Mesodermal cell (in vitro differentiated cells): ENCODE data around the gene CLIC1.
"Not testable (repeated sequence)": the region's sequence is repeated elsewhere in the genome, so short reads cannot be mapped to it uniquely, and the experiment has no call there.

Experiments
- H3K27ac ChIP-seq: 2 replicates; pipeline ENCODE4 v1.7.0; 2013; ENCODE audit warnings: mild to moderate bottlenecking, low read depth, low read length, moderate library complexity; ENCODE audit not compliant: severe bottlenecking
- H3K36me3 ChIP-seq: 2 replicates; pipeline ENCODE4 v1.7.1; 2013; ENCODE audit warnings: mild to moderate bottlenecking, low read length, moderate library complexity; ENCODE audit not compliant: control insufficient read depth, insufficient read depth
- H3K4me1 ChIP-seq: one replicate; pipeline ENCODE4 v1.7.1; 2013; ENCODE audit warnings: mild to moderate bottlenecking, low read length; ENCODE audit not compliant: insufficient read depth, control insufficient read depth, poor library complexity, severe bottlenecking
- H3K4me3 ChIP-seq: 2 replicates; pipeline ENCODE4 v1.7.0; 2013; ENCODE audit warnings: low read length, control low read depth, mild to moderate bottlenecking; ENCODE audit not compliant: insufficient read depth, poor library complexity, severe bottlenecking; ENCODE audit errors: extremely low read depth
- H3K9me3 ChIP-seq: 2 replicates; pipeline ENCODE4 v1.7.1; 2013; ENCODE audit warnings: mild to moderate bottlenecking, low read length, moderate library complexity; ENCODE audit not compliant: control insufficient read depth
- whole genome bisulfite sequencing, 2 experiments: methylation state at CpG; one replicate each; pipeline ENCODE4 v1.1.5; 2013; ENCODE audit warnings: missing lambda C conversion rate in 2 of 2; ENCODE audit not compliant: insufficient coverage in 2 of 2; 5-methylcytosine and 5-hydroxymethylcytosine counted together

Gene CLIC1

GRCh38 chr6:31718265-31718664 lies 18.1 kb downstream of the CLIC1 start:
- no CpG with 5 or more reads among the region's 1 CpG for WGBS, 2 experiments
- H3K36me3 ChIP-seq: peaks cover 2% of the 10 kb centered on the region
- H3K4me3 ChIP-seq: no peak overlapping the region
- H3K4me1 ChIP-seq: peaks cover 13% of the 10 kb centered on the region
- no peak overlapping the region for H3K27ac ChIP-seq
- no peaks in the 10 kb centered on the region for H3K9me3 ChIP-seq

GRCh38 chr6:31717499-31718222 lies 18.7 kb downstream of the CLIC1 start:
- WGBS, 2 experiments: 73 to 74% methylated on average over 6 to 9 of the region's 10 CpGs
- Histone ChIP-seq H3K4me3 (no peak overlapping the region), H3K4me1 (peaks cover 17% of the 10 kb centered on the region), H3K36me3 (no peaks in the 10 kb centered on the region), H3K27ac (no peak overlapping the region), H3K9me3 (no peaks in the 10 kb centered on the region)

- peak within 1 kb of the TSS; percentile 72 for H3K27ac ChIP-seq
- H3K4me1 ChIP-seq: peaks cover 21% of the 10 kb centered on the region
- H3K36me3 ChIP-seq: no peaks in the 10 kb centered on the region
- no peaks in the 10 kb centered on the region for H3K9me3 ChIP-seq
- WGBS, 2 experiments: 50 to 68% methylated on average over 13 to 14 of the region's 16 CpGs
- no peak within 1 kb of the TSS for H3K4me3 ChIP-seq
Observed at GRCh38 chr6:31715022-31715958, 21.0 kb downstream of the CLIC1 start, which contains the start of gene LY6G6D. TSS of gene LY6G6D (plus strand) at chr6:31715348. CDS start at chr6:31715356, 8 bp downstream.

- H3K9me3 ChIP-seq: no peaks in the 10 kb centered on the region
- peak overlapping the region; percentile 72 for H3K27ac ChIP-seq
- 9 to 15% methylated on average over 3 to 4 of the region's 5 CpGs for WGBS, 2 experiments
- no peak overlapping the region for H3K4me3 ChIP-seq
- peaks cover 21% of the 10 kb centered on the region for H3K4me1 ChIP-seq
- no peaks in the 10 kb centered on the region for H3K36me3 ChIP-seq
Observed at GRCh38 chr6:31713991-31714684, 22.2 kb downstream of the CLIC1 start.

GRCh38 chr6:31713465-31713864 lies 22.9 kb downstream of the CLIC1 start:
- Histone ChIP-seq H3K9me3 (no peaks in the 10 kb centered on the region), H3K4me1 (peaks cover 21% of the 10 kb centered on the region), H3K4me3 (no peak overlapping the region), H3K27ac (peak overlapping the region; percentile 72), H3K36me3 (no peaks in the 10 kb centered on the region)
- WGBS, 2 experiments: 68 to 79% methylated on average over 3 of the region's 4 CpGs

- Histone ChIP-seq H3K9me3 (no peaks in the 10 kb centered on the region), H3K27ac (no peak overlapping the region), H3K36me3 (no peaks in the 10 kb centered on the region), H3K4me3 (no peak overlapping the region), H3K4me1 (peaks cover 21% of the 10 kb centered on the region)
- WGBS, 2 experiments: 90 to 96% methylated on average over 4 to 8 of the region's 8 CpGs
Observed at GRCh38 chr6:31712296-31712695, 24.0 kb downstream of the CLIC1 start.

GRCh38 chr6:31711233-31711632 lies 25.1 kb downstream of the CLIC1 start:
- Histone ChIP-seq H3K27ac (no peak overlapping the region), H3K4me1 (peaks cover 21% of the 10 kb centered on the region), H3K4me3 (no peak overlapping the region), H3K9me3 (no peaks in the 10 kb centered on the region), H3K36me3 (no peaks in the 10 kb centered on the region)
- 82 to 93% methylated on average over 3 to 6 of the region's 8 CpGs for WGBS, 2 experiments

- Histone ChIP-seq H3K4me1 (peaks cover 21% of the 10 kb centered on the region), H3K27ac (no peak overlapping the region), H3K9me3 (no peaks in the 10 kb centered on the region), H3K4me3 (no peak overlapping the region), H3K36me3 (no peaks in the 10 kb centered on the region)
- WGBS, 2 experiments: 68 to 97% methylated on average over 3 to 5 of the region's 5 CpGs
Observed at GRCh38 chr6:31710523-31711219, 25.7 kb downstream of the CLIC1 start.

GRCh38 chr6:31709157-31709556 lies 27.2 kb downstream of the CLIC1 start:
- not testable (repeated sequence) for H3K4me3 ChIP-seq, H3K36me3 ChIP-seq, H3K9me3 ChIP-seq, H3K27ac ChIP-seq
- H3K4me1 ChIP-seq: peaks cover 17% of the 10 kb centered on the region
- WGBS, 2 experiments: 91 to 94% methylated on average over 6 to 7 of the region's 11 CpGs

- H3K4me3 ChIP-seq: no peak overlapping the region
- 76 to 94% methylated on average over 2 of the region's 3 CpGs for WGBS, 2 experiments
Observed at GRCh38 chr6:31708224-31708623, 28.1 kb downstream of the CLIC1 start.

More at GRCh38 chr6:31708224-31708623, 28.1 kb downstream of the CLIC1 start:
- Histone ChIP-seq H3K9me3 (no peaks in the 10 kb centered on the region), H3K4me1 (peaks cover 8% of the 10 kb centered on the region), H3K27ac (no peak overlapping the region), H3K36me3 (no peaks in the 10 kb centered on the region)
